ENCODE measurements around the gene CEP19.

The CEP19 gene

DNA sequence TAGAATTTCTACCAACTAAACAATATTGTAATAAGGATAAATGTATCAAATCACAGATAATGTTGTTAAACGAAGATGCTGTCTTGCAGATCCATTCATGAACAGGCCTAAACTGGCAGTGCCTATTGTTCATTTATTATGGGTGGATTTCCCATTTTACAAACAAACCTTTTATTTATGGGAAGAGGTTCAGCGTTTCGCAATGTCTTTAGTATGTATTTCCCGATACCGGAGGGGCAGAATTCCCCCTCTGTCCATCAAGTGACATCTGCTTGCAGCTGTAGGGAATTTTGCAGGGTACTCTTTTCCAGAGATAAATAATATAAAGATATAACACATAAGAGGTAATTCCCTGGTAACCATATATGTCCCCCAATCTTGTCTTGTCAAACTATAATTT, 5.7 kb downstream of the CEP19 start:
- TF ChIP-seq, protein P1, sequence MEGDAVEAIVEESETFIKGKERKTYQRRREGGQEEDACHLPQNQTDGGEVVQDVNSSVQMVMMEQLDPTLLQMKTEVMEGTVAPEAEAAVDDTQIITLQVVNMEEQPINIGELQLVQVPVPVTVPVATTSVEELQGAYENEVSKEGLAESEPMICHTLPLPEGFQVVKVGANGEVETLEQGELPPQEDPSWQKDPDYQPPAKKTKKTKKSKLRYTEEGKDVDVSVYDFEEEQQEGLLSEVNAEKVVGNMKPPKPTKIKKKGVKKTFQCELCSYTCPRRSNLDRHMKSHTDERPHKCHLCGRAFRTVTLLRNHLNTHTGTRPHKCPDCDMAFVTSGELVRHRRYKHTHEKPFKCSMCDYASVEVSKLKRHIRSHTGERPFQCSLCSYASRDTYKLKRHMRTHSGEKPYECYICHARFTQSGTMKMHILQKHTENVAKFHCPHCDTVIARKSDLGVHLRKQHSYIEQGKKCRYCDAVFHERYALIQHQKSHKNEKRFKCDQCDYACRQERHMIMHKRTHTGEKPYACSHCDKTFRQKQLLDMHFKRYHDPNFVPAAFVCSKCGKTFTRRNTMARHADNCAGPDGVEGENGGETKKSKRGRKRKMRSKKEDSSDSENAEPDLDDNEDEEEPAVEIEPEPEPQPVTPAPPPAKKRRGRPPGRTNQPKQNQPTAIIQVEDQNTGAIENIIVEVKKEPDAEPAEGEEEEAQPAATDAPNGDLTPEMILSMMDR (conservative IDR thresholded peaks at IDR 0.05; ENCODE audit: low read length) = no peak
- no peak overlapping the region for H3K4me3 ChIP-seq (ENCODE audit: low read length)
- DNase-seq (ENCODE audit: low read depth) = no peak

DNA sequence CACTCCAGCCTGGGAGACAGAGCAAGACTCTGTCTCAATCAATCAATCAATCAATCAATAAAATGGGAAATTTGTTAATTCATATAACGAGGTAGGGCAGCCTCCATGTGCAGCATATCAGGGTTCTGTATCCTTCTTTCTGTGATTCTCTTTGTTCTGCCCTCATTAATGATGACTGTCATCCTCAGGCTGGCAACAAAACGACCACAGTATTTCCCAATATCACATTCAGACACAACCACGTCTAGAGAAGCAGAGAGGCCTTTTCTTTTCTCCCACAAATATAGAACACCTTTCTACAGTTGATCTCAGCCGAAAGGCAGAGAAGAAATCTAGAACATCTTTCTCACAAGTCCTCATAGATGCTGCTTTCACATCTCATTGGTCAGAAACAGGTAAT, 11.2 kb downstream of the CEP19 start:
- DNase-seq (ENCODE audit: low read depth) = no peak
- TF ChIP-seq, protein P1 (conservative IDR thresholded peaks at IDR 0.05; ENCODE audit: low read length) = no peak
- H3K4me3 ChIP-seq (ENCODE audit: low read length) = no peak overlapping the region

GRCh38 chr3:196699749-196700148, 12.3 kb downstream of the CEP19 start:
- H3K4me3 ChIP-seq (ENCODE audit: low read length) = no peak overlapping the region
- no peak for DNase-seq (ENCODE audit: low read depth)
- TF ChIP-seq, protein P1 (conservative IDR thresholded peaks at IDR 0.05; ENCODE audit: low read length) = no peak

- H3K4me3 ChIP-seq (ENCODE audit: low read length) = no peak overlapping the region
- TF ChIP-seq, protein P1 (conservative IDR thresholded peaks at IDR 0.05; ENCODE audit: low read length) = no peak
- no peak for DNase-seq (ENCODE audit: low read depth)
These were observed 14.8 kb downstream of the CEP19 start for GRCh38 chr3:196697270-196697669.

DNA sequence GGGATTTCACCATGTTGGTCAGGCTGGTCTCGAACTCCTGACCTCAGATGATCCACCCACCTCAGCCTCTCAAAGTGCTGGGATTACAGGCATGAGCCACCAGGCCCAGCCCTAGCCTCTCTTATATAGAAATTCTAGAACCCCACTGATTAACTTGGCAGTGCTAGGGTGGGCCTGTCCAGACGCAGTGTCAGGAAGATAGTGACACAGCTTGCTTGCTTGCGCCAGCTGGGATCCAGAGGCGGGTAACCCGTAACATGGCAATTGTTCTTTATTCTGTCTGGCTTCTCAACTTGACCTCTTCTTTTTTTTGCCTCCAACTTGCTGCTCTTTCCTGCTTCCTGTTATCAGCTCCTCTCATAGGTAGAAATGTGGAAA, 16.2 kb downstream of the CEP19 start:
- TF ChIP-seq, protein P1 (conservative IDR thresholded peaks at IDR 0.05; ENCODE audit: low read length) = no peak
- DNase-seq (ENCODE audit: low read depth) = no peak
- no peak overlapping the region for H3K4me3 ChIP-seq (ENCODE audit: low read length)

GRCh38 chr3:196694941-196695848, 16.9 kb downstream of the CEP19 start:
- DNase-seq (ENCODE audit: low read depth) = no peak
- TF ChIP-seq, protein P1 (conservative IDR thresholded peaks at IDR 0.05; ENCODE audit: low read length) = no peak
- H3K4me3 ChIP-seq (ENCODE audit: low read length) = no peak overlapping the region

GRCh38 chr3:196694202-196694638, 17.8 kb downstream of the CEP19 start:
- TF ChIP-seq, protein P1 (conservative IDR thresholded peaks at IDR 0.05; ENCODE audit: low read length) = no peak; the same call in 1 of the 2 replicates
- DNase-seq (ENCODE audit: low read depth) = no peak
- no peak overlapping the region for H3K4me3 ChIP-seq (ENCODE audit: low read length)
